Lower leg skin (tissue), 3 donors: ENCODE data around the gene NFAT5.

Experiments used
- POLR2A ChIP-seq, 2 donors: fragments of 450-650 bp; IDR thresholded peaks; one replicate each; pipeline ENCODE4 v1.6.1; 2016 to 2017; ENCODE audit warnings: antibody characterized with exemption in 2 of 2, mild to moderate bottlenecking in 1 of 2, moderate library complexity in 1 of 2
- TF ChIP-seq, protein P1 (sequence below), 3 donors: fragments of 450-650 bp; IDR thresholded peaks; one replicate each; pipeline ENCODE4 v1.5.1; 2016; ENCODE audit warnings: antibody characterized with exemption in 3 of 3, mild to moderate bottlenecking in 3 of 3, moderate library complexity in 2 of 3

DNA sequence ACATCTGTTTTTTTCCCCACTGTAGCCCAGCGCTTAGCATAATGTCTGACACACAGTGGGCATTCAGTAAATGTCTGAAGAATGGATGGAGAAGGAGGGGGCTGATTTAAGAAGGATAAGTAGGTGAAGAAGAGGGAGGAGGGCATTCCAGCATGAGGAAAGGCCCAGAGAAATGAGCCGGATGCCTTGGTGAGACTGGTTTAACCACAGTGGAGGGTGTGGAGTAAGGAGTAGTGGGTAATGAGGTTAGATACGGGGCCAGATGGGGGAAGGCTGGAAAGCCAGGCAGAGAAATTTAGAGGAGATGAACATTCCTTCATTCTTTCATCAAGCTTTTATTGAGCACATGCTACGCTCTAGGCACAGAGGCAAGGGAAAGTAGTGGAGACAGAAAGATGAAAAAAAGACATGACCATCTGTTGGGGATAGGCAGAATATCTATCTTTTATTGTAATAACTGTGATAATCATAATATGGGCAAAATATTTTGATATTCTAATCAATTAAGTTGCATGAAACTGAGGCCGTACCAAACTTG lies 43.7 kb upstream of the NFAT5 start:
- TF ChIP-seq, protein P1, sequence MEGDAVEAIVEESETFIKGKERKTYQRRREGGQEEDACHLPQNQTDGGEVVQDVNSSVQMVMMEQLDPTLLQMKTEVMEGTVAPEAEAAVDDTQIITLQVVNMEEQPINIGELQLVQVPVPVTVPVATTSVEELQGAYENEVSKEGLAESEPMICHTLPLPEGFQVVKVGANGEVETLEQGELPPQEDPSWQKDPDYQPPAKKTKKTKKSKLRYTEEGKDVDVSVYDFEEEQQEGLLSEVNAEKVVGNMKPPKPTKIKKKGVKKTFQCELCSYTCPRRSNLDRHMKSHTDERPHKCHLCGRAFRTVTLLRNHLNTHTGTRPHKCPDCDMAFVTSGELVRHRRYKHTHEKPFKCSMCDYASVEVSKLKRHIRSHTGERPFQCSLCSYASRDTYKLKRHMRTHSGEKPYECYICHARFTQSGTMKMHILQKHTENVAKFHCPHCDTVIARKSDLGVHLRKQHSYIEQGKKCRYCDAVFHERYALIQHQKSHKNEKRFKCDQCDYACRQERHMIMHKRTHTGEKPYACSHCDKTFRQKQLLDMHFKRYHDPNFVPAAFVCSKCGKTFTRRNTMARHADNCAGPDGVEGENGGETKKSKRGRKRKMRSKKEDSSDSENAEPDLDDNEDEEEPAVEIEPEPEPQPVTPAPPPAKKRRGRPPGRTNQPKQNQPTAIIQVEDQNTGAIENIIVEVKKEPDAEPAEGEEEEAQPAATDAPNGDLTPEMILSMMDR (IDR thresholded peaks at IDR 0.05), result no peak
- no peak for TF ChIP-seq POLR2A (IDR thresholded peaks at IDR 0.05)
